SW 1271 (cell line): Measurements from ENCODE around the gene TNMD.

Experiments
- DNase-seq, 2 experiments: peaks; one replicate each; lab custom pipeline; 2025; lab: John Stamatoyannopoulos, UW

TNMD gene

DNA sequence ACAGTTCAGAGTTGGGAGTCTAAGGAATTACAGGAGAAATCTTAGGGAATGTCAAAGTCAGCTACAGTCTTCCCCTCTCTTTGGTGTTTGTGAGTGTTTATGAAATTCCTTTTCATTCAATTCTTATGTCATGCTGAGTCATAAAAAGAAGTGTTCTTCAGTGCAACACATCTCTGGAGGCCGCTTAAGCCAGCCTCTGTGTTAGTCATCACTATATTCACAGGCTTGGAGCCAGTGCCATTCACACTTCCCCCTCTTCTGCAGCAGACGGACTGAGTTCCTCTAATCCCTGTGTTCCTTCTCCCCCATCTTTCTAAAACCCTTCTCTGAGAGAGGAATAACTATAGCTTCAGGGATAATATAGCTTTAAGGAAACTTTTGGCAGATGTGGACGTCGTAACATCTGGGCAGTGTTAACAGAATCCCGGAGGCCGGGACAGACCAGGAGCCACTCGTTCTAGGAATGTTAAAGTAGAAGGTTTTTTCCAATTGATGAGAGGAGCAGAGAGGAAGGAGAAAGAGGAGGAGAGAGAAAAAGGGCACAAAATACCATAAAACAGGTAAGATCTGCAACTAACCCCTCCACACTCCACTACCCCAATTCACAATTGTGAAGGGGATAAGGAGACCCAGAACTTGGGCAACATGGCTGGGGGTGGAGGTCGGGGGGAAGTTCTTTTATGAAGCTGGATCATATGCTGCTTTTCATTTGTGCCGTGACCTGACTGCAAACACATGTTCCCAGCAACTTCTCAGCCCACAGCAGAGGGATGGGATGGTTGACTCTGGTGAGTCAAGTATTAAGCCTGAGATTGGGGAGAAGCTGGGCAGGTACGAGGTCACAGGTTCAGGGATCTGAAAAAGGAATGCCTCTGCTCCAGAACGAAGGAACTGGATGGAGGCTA, 59.5 kb downstream of the TNMD start, which contains the start of gene SRPX2:
Gene SRPX2, plus strand, starts transcription at position 244 of the 905 bp plus-strand sequence. CDS start 2,124 bp downstream, outside the sequence.
- peak; percentile 2 to 42 for DNase-seq

DNA sequence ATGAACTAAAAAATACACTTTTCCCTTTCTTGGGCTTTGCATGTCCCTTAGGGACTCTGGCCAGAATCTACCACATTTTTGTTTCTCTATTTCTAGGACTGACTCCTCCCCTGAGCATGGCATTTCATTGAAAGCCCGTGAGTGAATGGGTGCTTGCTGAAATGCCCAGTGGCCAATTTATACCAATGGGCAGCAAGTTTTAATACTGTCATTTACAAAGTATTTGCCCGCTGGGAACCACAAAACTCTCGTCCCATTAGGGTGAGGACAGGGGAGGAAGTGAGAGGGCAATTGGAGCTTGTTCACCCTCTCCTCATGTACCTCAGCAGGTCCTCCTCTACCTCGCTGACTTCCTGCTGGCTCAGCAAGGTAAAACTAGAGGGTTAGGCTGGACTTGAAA, 60.4 kb downstream of the TNMD start:
- no peak for DNase-seq

GRCh38 chrX:100647095-100647494, 62.4 kb downstream of the TNMD start:
- DNase-seq = no peak

- no peak for DNase-seq
Measured at GRCh38 chrX:100647739-100648138, 63.0 kb downstream of the TNMD start.

- no peak for DNase-seq
Measured at GRCh38 chrX:100648458-100649417, 64.0 kb downstream of the TNMD start.
